H1 (cell line): ENCODE measurements around the gene DNAJB8.

Experiments used
- EP300 ChIP-seq, 2 experiments: IDR thresholded peaks; 1 replicate in 1 of 2; 2 replicates in 1 of 2; pipeline ENCODE4 v1.6.1; 2011 to 2012; ENCODE audit warnings: low read depth in 2 of 2, low read length in 2 of 2, mild to moderate bottlenecking in 2 of 2, borderline replicate concordance in 1 of 2, inconsistent platforms in 1 of 2, moderate library complexity in 1 of 2
- EZH2 ChIP-seq: fragments of 200-600 bp; sonication (generic); IDR thresholded peaks from 2 replicates; pipeline ENCODE4 v1.7.1; 2012; ENCODE audit warnings: low read depth, mild to moderate bottlenecking, moderate library complexity, low read length, inconsistent platforms; ENCODE audit not compliant: severe bottlenecking
- POLR2AphosphoS5 ChIP-seq: IDR thresholded peaks from 2 replicates; pipeline ENCODE4 v1.6.1; 2011; ENCODE audit warnings: low read depth, low read length
- TF ChIP-seq, protein P1 (sequence below): IDR thresholded peaks from 2 replicates; pipeline ENCODE4 v1.6.1; 2011; ENCODE audit warnings: low read depth, mild to moderate bottlenecking, low read length; ENCODE audit not compliant: insufficient read depth

GRCh38 chr3:128485282-128486204 is 18.9 kb upstream of the DNAJB8 start:
- TF ChIP-seq POLR2AphosphoS5 (no peak), EP300 (IDR thresholded peaks at IDR 0.05; ENCODE audit: borderline replicate concordance in 1 of 2, low read depth in 2 of 2, low read length in 2 of 2) (no peak), EZH2 (peak; percentile 89)
- TF ChIP-seq, protein P1, sequence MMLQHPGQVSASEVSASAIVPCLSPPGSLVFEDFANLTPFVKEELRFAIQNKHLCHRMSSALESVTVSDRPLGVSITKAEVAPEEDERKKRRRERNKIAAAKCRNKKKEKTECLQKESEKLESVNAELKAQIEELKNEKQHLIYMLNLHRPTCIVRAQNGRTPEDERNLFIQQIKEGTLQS: no peak
